Activated naive CD4-positive, alpha-beta T cell treated with Interleukin-2 at 50 U/mL for 16 hours (primary cell): Measurements from ENCODE around the gene CHORDC1.

Source experiments
- DNase-seq: peaks from one replicate; pipeline ENCODE4 v3.0.0-alpha.2; 2020

Gene CHORDC1

GRCh38 chr11:90222459-90223247, at the start of gene CHORDC1:
CHORDC1 (minus strand) TSS chr11:90223049; CDS start chr11:90222954, 95 bp downstream.
- peak; percentile 95 for DNase-seq

- DNase-seq, result no peak
Measured at GRCh38 chr11:90257158-90257525, 34.3 kb upstream of the CHORDC1 start.

DNA sequence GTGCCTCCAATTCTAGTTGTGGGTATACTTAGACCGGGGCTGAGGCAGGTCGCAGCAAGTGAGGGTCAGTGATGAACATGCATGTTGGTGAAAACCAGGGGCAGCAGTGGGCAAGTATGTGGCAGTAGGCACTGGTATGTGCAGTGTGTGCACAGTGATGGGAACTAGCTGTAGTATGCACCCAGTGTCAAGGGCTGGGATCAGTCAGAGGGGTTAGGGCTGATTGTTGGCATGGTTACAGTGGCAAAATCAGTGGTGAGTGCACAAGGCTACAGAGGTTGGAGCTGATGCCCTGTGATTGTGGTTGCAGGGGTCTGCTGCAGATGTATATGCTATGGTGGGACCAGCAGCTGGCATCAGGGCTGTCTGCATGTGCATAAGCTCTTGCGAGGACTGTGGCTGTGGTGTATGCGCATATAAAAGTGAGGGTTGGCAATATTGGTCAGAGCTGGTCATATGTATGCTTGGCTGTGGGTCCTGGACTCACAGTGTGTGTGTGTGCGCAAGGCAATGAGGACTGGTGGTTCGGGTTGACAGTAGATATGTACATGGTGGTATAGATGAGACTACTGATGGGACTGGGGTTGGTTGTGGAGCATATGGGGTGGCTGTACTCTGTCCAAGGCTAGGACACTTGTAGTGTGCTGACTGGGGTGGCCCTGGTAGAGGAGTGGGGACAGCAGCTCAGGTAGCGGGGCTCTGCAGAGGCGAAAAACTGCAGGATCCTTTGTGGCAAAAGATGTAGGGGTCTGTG, 33.7 kb upstream of the CHORDC1 start:
- DNase-seq, result no peak

DNA sequence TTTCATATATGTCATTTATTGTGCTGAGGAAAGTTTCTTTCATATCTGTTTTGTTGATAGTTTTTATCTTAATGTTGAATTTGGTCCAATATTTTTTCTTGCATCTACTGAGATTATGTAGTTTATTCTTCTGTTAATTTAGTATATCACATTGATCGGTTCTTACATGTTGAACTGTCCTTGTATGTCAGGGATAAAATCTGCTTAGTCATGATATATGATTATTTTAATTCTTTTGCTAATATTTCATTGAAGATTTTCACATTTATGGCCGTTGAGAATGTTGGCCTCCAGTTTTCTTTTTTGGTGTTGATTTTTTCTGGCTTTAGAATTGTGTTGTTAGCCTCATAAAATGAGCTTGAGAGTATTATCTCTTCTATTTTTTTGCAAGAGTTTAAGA, 31.2 kb upstream of the CHORDC1 start:
- no peak for DNase-seq

DNA sequence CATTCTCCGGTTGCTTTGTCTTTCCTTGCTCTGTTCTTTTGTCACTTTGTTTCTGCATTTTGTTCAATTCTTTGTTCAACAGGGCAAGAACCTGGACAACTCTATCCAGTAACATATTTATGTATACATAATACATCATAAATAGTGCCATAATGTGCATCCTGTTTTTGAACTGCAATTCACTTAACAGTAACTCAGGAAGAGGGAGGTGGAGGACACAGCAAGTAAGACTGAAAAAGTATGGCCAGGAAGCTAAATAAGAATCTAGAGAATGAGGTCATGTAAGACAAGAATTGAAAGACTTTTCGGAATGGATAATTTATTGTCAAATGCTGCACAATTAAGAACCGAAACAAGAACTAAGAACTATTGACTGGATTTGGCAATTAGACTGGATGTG, 29.2 kb upstream of the CHORDC1 start:
- no peak for DNase-seq

GRCh38 chr11:90251599-90251998, 28.8 kb upstream of the CHORDC1 start:
- DNase-seq, result no peak

DNA sequence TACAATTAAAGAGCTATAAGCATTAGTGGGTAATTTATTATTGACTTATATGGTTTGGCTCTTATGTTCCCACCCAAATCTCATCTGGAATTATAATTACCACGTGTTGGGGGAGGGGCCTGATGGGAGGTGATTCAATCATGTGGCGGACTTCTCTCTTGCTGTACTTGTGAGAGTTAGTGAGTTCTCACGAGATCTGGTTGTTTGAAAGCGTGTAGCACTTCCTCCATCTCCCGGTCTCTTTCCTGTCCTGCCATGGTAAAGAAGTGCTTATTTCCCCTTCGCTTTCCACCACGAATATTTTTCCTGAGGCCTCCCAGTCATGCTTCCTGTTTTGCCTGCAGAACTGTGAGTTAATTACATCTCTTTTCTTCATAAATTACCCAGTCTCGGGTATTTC, 28.1 kb upstream of the CHORDC1 start:
- DNase-seq, result no peak

DNA sequence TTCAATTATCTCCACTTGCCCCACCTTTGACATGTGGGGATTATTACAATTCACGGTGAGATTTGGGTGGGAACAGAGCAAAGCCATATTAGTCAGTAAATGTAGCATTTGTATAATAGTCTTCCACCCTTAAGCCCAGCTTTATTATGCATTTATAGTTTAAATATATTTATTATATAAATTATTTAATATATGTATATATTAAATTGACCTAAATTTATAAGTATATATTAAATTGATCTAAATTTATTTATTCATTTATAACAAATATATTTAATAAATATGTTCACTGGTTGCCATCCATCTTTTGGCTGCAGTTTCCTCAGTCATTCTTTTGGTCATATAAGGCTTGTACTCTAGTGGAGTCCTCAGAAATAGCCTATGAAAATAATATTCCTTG, 23.6 kb upstream of the CHORDC1 start:
- no peak for DNase-seq

DNA sequence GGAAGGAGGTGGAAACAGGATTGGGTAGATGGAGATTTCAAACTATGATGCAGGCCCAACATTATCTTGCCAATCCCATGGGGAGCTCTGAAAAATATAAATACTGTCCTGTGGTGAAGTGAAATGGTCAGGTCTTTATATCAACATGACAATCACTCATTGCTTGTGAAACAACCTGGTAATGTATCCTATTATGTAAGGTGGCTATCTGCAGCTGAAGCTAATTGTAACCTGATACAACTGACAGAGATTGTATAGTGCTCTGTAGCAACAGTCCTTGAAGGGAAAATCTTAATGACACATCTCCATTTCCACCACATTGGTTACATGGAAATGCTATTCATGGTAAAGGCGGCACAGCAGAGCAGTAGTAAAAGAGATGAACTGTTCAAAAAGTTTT, 20.7 kb upstream of the CHORDC1 start:
- no peak for DNase-seq

GRCh38 chr11:90242894-90243416, 20.1 kb upstream of the CHORDC1 start:
- DNase-seq, result no peak

DNA sequence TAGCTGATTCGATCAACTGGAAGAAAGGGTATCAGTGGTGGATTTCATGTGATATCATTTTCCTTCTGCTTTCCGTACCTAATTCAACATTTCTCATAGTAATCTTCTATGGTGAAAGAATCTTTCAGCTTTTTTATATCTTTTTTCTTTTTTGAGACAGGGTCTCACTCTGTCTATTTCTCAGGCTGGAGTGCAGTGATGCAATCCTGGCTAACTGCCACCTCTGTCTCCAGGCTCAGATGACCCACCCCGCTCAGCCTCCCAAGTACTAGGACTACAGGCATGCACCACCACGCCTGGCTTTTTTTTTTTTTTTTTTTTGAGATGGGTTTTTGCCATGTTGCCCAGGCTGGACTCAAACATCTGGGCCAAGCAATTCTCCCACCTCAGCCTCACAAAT, 18.6 kb upstream of the CHORDC1 start:
- DNase-seq, result no peak

DNA sequence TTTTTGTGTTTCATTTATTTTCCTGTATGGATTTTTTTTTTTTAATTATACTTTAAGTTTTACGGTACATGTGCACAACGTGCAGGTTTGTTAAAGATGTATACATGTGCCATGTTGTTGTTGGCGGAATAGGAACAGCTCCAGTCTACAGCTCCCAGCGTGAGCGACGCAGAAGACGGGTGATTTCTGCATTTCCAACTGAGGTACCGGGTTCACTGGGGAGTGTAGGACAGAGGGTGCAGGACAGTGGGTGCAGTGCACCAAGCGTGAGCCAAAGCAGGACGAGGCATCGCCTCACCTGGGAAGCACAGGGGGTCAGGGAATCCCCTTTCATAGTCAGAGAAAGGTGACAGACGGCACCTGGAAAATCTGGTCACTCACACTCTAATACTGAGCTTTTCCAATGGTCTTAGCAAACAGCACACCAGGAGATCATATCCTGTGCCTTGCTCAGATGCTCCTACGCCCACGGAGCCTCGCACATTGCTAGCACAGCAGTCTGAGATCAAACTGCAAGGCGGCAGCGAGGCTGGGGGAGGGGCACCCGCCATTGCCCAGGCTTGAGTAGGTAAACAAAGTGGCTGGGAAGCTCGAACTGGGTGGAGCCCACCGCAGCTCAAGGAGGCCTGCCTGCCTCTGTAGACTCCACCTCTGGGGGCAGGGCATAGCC, 17.3 kb upstream of the CHORDC1 start:
- peak; percentile 67 for DNase-seq

DNA sequence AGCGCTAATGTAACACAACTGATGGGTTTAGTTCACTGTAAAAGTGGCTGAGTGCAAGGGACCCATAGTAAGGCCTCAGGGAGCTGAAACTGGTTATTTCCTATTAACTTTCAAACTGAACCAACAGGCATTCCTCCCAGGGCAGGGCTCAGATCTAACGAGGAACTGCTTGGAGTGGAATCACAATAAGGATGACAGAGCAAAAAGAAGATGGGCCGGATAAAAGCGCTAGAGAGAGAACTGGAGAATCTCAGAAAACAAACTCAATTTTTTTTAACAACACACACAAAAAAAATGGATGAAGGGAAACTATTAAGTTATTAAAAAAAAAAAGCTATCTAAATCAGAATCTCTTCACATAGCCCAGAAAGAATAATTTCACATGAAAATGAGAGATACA, 14.2 kb upstream of the CHORDC1 start:
- no peak for DNase-seq

GRCh38 chr11:90235526-90235925, 12.7 kb upstream of the CHORDC1 start:
- no peak for DNase-seq

- no peak for DNase-seq
Measured at GRCh38 chr11:90234977-90235376, 12.1 kb upstream of the CHORDC1 start.

GRCh38 chr11:90229791-90230190, 6.9 kb upstream of the CHORDC1 start:
- DNase-seq, result no peak

DNA sequence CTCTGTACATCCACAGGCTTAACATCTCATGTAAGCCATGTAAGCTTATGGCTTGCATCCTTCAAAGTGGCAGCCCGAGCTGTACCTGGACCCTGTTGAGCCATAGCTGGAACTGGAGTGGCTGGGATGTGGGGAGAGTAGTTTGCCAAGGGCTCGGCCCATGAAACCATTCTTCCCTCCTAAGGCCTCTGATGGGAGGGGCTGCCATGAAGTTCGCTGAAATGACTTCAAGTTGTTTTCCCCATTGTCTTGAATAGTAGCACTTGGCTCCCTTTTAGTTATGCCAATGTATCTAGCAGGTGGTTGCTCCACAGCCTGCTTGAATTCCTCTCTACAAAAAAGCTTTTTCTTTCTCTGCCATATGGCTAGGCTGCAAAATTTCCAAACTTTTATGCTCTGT, 5.2 kb upstream of the CHORDC1 start:
- no peak for DNase-seq

GRCh38 chr11:90223248-90223585, 368 bp upstream of the CHORDC1 start:
- no peak for DNase-seq

DNA sequence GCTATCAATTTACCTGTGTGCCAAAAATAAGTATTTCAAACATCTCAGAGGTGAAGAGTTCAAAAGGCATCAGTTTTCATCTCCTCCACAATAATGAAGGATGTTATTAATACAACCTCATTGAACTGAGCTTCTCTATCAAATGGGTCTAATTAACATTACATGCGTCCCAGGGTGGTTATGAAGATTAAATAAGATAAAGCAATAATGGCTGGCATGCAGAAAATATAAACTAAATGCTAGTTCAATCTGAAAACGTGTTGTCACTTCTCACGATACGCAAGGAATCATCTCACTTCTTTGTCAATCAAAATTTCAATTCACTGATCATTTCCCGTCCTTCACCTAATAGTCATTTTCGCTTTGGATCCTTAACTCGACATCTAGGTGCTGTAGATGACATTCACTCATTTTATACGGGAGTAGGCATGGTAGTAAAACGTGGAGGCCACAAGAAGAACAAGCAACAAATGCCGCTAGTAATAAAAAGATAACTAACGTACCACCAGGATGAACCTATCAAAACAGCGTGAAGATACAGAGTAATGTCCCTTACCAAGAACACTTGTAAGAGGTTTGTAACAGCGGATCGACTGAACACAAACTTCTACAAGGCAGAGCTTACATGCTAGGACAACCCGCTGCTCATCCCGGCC, 918 bp downstream of the CHORDC1 start:
- no peak for DNase-seq

DNA sequence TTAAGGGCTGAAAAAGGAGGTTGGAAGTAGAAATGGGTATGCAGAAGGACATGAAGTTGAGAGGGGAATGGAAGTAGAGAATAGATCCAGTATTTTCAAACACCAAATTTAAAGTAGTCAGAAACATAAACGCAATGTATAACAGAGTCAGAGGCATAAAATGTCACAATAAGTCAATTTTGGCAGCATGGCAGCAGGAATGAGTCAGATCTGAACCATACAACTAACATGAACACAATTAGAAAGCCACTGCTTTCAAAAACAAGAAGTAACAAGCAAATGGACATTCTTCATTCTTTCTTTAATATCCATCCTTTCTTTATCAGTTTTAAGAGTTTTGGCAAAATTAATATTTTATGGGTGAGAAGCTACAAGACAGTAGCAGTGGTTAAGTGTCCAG, 2.5 kb downstream of the CHORDC1 start:
- DNase-seq, result no peak

GRCh38 chr11:90219438-90219837, 3.4 kb downstream of the CHORDC1 start:
- no peak for DNase-seq

DNA sequence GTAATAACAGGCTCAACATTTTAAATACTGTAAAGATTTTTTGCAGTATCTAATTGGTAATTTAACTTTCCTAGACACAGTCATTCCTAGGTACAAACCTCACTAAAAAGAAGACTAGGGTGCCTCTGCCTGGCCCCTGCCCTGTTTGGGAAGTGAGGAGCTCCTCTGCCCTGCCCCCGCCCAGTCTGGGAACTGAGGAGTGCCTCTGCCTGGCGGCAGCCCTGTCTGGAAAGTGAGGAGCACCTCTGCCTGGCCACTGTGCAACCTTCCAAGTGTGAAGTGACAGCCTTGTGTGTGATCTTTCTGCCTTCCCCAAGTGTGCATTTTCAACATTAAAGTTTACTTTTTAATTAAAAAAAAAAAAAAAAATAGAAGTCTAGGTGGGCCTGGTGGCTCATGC, 4.2 kb downstream of the CHORDC1 start:
- no peak for DNase-seq

DNA sequence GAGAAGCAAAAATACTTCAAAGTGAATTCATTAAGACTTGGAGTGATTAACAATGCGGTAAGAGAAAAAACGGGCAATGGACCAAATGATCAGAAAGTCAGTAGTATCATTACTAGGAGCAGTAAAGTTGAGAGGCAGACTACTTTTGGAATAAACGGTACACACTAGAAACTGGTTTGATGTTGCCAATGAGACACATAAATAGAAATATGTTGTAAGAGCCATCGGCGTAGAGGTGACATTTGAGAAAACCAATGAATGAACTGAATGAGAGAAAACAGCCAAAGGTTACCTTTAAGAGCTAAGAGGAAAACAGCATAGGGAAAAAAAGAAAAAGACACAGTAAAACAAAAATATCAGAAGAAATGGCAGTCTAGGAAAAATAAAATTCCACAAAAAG, 6.2 kb downstream of the CHORDC1 start:
- DNase-seq, result no peak
